Neuronal stem cell (in vitro differentiated cells): ENCODE measurements around the gene GPRC5C.

ENCODE experiments used
- DNase-seq: peaks from one replicate; pipeline ENCODE4 v3.0.0-alpha.2; 2013; ENCODE audit warnings: low spot score
- H2AFZ ChIP-seq: one replicate; pipeline ENCODE4 v1.6.1; 2013; ENCODE audit warnings: mild to moderate bottlenecking, low read length, inconsistent platforms
- H2AK5ac ChIP-seq: 2 replicates; pipeline ENCODE4 v1.6.1; 2013; ENCODE audit warnings: low read depth, mild to moderate bottlenecking, inconsistent platforms, low read length, moderate library complexity, mixed read lengths
- H2BK120ac ChIP-seq: 2 replicates; pipeline ENCODE4 v1.6.1; 2013; ENCODE audit warnings: low read depth, mild to moderate bottlenecking, inconsistent platforms, low read length, moderate library complexity, mixed read lengths
- H2BK12ac ChIP-seq: one replicate; pipeline ENCODE4 v1.6.1; 2013; ENCODE audit warnings: low read length, inconsistent platforms
- H2BK15ac ChIP-seq: 2 replicates; pipeline ENCODE4 v1.6.1; 2013; ENCODE audit warnings: mild to moderate bottlenecking, low read length, inconsistent platforms, mixed read lengths
- H2BK5ac ChIP-seq: one replicate; pipeline ENCODE4 v1.6.1; 2013; ENCODE audit warnings: inconsistent platforms, mild to moderate bottlenecking, low read length, moderate library complexity
- H3K14ac ChIP-seq: one replicate; pipeline ENCODE4 v1.6.1; 2013; ENCODE audit warnings: low read length, inconsistent platforms
- H3K18ac ChIP-seq: 2 replicates; pipeline ENCODE4 v1.6.1; 2013; ENCODE audit warnings: low read length, inconsistent platforms
- H3K23ac ChIP-seq: 2 replicates; pipeline ENCODE4 v1.6.1; 2013; ENCODE audit warnings: low read depth, mild to moderate bottlenecking, mixed read lengths, low read length, inconsistent platforms; ENCODE audit not compliant: poor library complexity
- H3K27ac ChIP-seq: replicated peaks from 3 replicates; pipeline ENCODE4 v1.5.1; 2013; ENCODE audit warnings: low read length, inconsistent platforms
- H3K27me3 ChIP-seq, 3 experiments: 2 replicates each; pipeline ENCODE4 v1.6.1; 2013; ENCODE audit warnings: low read length in 3 of 3, mild to moderate bottlenecking in 2 of 3, inconsistent platforms in 1 of 3, low read depth in 1 of 3, mixed read lengths in 1 of 3, moderate library complexity in 1 of 3; ENCODE audit not compliant: control insufficient read depth in 3 of 3, insufficient read depth in 3 of 3
- H3K36me3 ChIP-seq, 2 donors: replicated peaks in 1 of 2; 2 replicates each; pipeline ENCODE4 v1.6.1; 2013; ENCODE audit warnings: low read length in 2 of 2; ENCODE audit not compliant: control insufficient read depth in 2 of 2, insufficient read depth in 2 of 2
- H3K4ac ChIP-seq: 2 replicates; pipeline ENCODE4 v1.6.1; 2013; ENCODE audit warnings: inconsistent platforms, mild to moderate bottlenecking, low read length, moderate library complexity
- H3K4me1 ChIP-seq, 2 donors: 1 replicate in 1 of 2; 2 replicates in 1 of 2; pipeline ENCODE4 v1.6.1; 2013; ENCODE audit warnings: low read length in 2 of 2, low read depth in 1 of 2; ENCODE audit not compliant: control insufficient read depth in 2 of 2, insufficient read depth in 1 of 2
- H3K4me2 ChIP-seq: one replicate; pipeline ENCODE4 v1.6.1; 2013; ENCODE audit warnings: mild to moderate bottlenecking, low read length, inconsistent platforms; ENCODE audit not compliant: insufficient read depth, poor library complexity, severe bottlenecking
- H3K4me3 ChIP-seq, 2 donors: 2 replicates each; pipeline ENCODE4 v1.5.1; 2013; ENCODE audit warnings: low read length in 2 of 2, mild to moderate bottlenecking in 2 of 2, inconsistent platforms in 1 of 2, moderate library complexity in 1 of 2
- H3K79me1 ChIP-seq: one replicate; pipeline ENCODE4 v1.6.1; 2013; ENCODE audit warnings: low read depth, mild to moderate bottlenecking, inconsistent platforms, low read length, moderate library complexity
- H3K9ac ChIP-seq: one replicate; pipeline ENCODE4 v1.6.1; 2013; ENCODE audit warnings: mild to moderate bottlenecking, low read depth, low read length, inconsistent platforms; ENCODE audit not compliant: poor library complexity
- H3K9me3 ChIP-seq, 2 donors: replicated peaks in 1 of 2; 2 replicates each; pipeline versions ENCODE3 to v1.6.1; 2013; ENCODE audit warnings: low read length in 2 of 2, mild to moderate bottlenecking in 2 of 2, inconsistent platforms in 1 of 2, low read depth in 1 of 2, mixed read lengths in 1 of 2, moderate library complexity in 1 of 2; ENCODE audit not compliant: control insufficient read depth in 2 of 2, insufficient read depth in 1 of 2
- H4K8ac ChIP-seq: one replicate; pipeline ENCODE4 v1.6.1; 2013; ENCODE audit warnings: low read depth, mild to moderate bottlenecking, inconsistent platforms, low read length, moderate library complexity
- H4K91ac ChIP-seq: one replicate; pipeline ENCODE4 v1.6.1; 2013; ENCODE audit warnings: low read length, low read depth, mild to moderate bottlenecking, inconsistent platforms; ENCODE audit not compliant: poor library complexity
- WGBS, 2 donors: extraction: QIAGEN DNeasy Blood & Tissue Kit; methylation state at CpG; one replicate each; pipeline ENCODE4 v1.1.7; 2013; ENCODE audit warnings: missing lambda C conversion rate in 2 of 2, mixed read lengths in 1 of 2; ENCODE audit not compliant: insufficient read length in 2 of 2, insufficient replicate concordance in 1 of 2; ENCODE audit errors: extremely low coverage in 2 of 2; 5-methylcytosine and 5-hydroxymethylcytosine counted together

Gene GPRC5C

DNA sequence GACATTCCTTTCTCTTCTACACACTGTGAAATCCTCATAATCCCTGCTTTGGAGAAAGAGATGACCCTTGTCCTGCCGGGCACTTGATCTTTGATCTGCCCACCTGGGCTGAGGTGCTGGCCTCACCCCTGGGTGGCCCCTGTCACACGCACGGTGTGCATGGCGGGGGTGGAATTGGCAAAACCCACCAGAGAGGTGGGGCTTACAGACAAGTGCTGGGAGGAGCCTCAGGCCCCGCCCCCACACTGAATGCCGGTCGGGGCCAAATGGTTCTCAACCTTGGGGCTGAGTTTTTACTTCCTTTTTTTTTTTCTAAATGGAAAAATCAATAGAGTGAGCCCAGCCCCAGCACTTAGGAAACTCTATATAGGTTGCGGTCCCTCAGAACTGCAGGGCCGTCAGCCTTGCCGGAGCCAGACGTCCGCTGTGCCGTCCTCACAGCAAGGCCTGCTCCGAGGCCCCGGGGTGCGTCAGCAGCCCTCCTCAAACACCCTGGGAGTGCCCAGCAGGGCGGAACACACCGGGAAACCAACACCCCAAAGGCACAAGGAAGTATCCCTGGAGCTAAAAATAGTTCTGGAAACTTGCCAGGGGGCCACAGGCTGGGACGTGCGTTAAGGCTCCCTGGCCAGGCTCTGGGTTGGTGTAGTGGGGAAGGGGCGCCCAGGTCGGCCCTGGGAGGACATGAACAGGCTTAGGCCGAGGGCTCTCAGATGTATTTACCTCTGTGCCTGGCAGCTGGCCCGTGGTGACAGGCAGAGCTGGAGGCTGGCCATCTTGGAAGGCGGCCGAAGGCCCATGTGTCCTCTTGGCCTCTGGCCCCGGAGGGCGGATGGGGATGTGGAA is 11.0 kb downstream of the GPRC5C start:
- DNase-seq, result no peak
- Histone ChIP-seq H2AFZ (no peak overlapping the region), H4K8ac (no peak overlapping the region), H3K36me3 (peaks cover 0 to 21% of the 10 kb centered on the region in 2 donors), H3K27ac (no peak overlapping the region), H3K79me1 (peaks cover 2% of the 10 kb centered on the region), H3K9me3 (no peaks in the 10 kb centered on the region), H3K4me1 (peaks cover 6 to 17% of the 10 kb centered on the region in 2 donors), H3K4me3 (no peak overlapping the region), H3K14ac (peak overlapping the region; percentile 14), H3K4ac (no peak overlapping the region), H4K91ac (peak overlapping the region; percentile 9), H3K9ac (no peak overlapping the region), H2AK5ac (peak overlapping the region; percentile 30), H3K23ac (peak overlapping the region; percentile 10), H3K18ac (peak overlapping the region; percentile 83), H2BK12ac (no peak overlapping the region), H2BK5ac (peak overlapping the region; percentile 35), H3K27me3 (peaks cover 0 to 3% (median 0%) of the 10 kb centered on the region in 3 experiments), H3K4me2 (no peak overlapping the region), H2BK120ac (no peak overlapping the region), H2BK15ac (peak overlapping the region; percentile 93)
- no CpG with 5 or more reads among the region's 28 CpGs for WGBS, 2 donors

GRCh38 chr17:74443516-74444296 is 11.8 kb downstream of the GPRC5C start:
- WGBS, 2 donors, result no CpG with 5 or more reads among the region's 8 CpGs
- no peak overlapping the region for H3K4me3 ChIP-seq
- no peak overlapping the region for H3K27ac ChIP-seq

DNA sequence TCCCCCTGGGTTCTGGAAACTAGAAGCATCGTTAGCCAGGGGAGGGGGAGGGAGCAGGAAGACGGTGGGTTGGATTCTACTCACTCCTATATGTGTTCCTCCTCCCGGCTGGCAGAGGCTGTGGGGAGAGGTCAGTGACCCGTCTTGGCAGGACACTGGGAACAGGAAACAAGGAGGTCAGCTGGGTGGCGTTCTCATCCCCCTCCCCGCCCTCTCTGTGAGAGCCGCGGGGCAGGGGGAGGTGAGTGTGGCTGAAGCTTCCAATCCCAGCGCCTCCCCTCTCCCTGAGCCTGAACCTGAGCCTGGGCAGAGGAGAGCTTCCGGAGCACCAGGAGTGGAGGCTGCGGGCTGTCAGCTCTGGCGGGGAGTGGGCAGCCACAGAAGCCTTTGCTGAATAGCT is 12.5 kb downstream of the GPRC5C start:
- WGBS, 2 donors, result no CpG with 5 or more reads among the region's 12 CpGs
- H3K9ac ChIP-seq, result no peak overlapping the region
- no peak overlapping the region for H2BK5ac ChIP-seq
- no peak overlapping the region for H3K4me3 ChIP-seq
- no peaks in the 10 kb centered on the region for H3K9me3 ChIP-seq
- no peak overlapping the region for H4K91ac ChIP-seq
- H3K36me3 ChIP-seq, result peaks cover 0 to 21% of the 10 kb centered on the region in 2 donors
- H3K4me2 ChIP-seq, result no peak overlapping the region
- H3K4ac ChIP-seq, result no peak overlapping the region
- no peak overlapping the region for H4K8ac ChIP-seq
- peak overlapping the region; percentile 35 for H2AFZ ChIP-seq
- H3K79me1 ChIP-seq, result peaks cover 2% of the 10 kb centered on the region
- no peak overlapping the region for H3K27ac ChIP-seq
- H3K14ac ChIP-seq, result no peak overlapping the region
- peaks cover 0 to 3% (median 0%) of the 10 kb centered on the region in 3 experiments for H3K27me3 ChIP-seq
- H3K18ac ChIP-seq, result no peak overlapping the region
- H2BK120ac ChIP-seq, result no peak overlapping the region
- no peak overlapping the region for H2AK5ac ChIP-seq
- H2BK12ac ChIP-seq, result no peak overlapping the region
- no peak for DNase-seq
- no peak overlapping the region for H2BK15ac ChIP-seq
- H3K4me1 ChIP-seq, result peaks cover 6 to 17% of the 10 kb centered on the region in 2 donors
- H3K23ac ChIP-seq, result no peak overlapping the region

More at GRCh38 chr17:74443516-74444296, 11.8 kb downstream of the GPRC5C start:
- Histone ChIP-seq H2AFZ (no peak overlapping the region), H3K79me1 (peaks cover 2% of the 10 kb centered on the region), H2BK5ac (no peak overlapping the region), H3K4me1 (peaks cover 6 to 17% of the 10 kb centered on the region in 2 donors), H3K4me2 (no peak overlapping the region), H3K9ac (no peak overlapping the region), H2BK15ac (peak overlapping the region; percentile 93), H2BK12ac (no peak overlapping the region), H3K18ac (peak overlapping the region; percentile 83), H2BK120ac (no peak overlapping the region), H2AK5ac (peak overlapping the region; percentile 30), H4K8ac (no peak overlapping the region), H3K23ac (no peak overlapping the region), H3K4ac (no peak overlapping the region), H3K14ac (peak overlapping the region; percentile 14), H3K9me3 (no peaks in the 10 kb centered on the region), H3K36me3 (peaks cover 0 to 21% of the 10 kb centered on the region in 2 donors), H3K27me3 (peaks cover 0 to 3% (median 0%) of the 10 kb centered on the region in 3 experiments), H4K91ac (peak overlapping the region; percentile 9)
- DNase-seq, result no peak

DNA sequence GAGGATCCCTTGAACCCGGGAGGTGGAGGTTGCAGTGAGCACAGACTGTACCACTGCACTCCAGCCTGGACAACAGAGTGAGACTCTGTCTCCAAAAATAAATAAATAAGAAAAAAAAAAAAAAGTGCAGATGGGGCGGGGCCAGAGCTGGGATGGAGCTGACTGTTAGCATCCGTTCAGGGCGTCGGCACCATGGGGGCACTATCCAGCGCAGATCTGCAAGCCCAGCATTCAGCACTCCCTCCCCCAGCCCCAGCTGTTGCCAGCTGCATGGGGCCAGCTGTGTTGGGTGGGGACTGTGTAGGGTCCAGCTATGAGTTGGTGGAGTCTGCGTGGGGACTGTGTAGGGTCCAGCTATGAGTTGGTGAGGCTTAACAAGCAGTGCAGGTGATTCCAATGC is 13.3 kb downstream of the GPRC5C start:
- no peak overlapping the region for H4K91ac ChIP-seq
- peak overlapping the region; percentile 67 for H3K18ac ChIP-seq
- no peak overlapping the region for H4K8ac ChIP-seq
- DNase-seq, result no peak
- WGBS, 2 donors, result no CpG with 5 or more reads among the region's 7 CpGs
- H2BK15ac ChIP-seq, result no peak overlapping the region
- H2BK5ac ChIP-seq, result no peak overlapping the region
- H3K4ac ChIP-seq, result no peak overlapping the region
- peaks cover 0 to 3% (median 0%) of the 10 kb centered on the region in 3 experiments for H3K27me3 ChIP-seq
- H3K9ac ChIP-seq, result no peak overlapping the region
- no peak overlapping the region for H2AFZ ChIP-seq
- H3K4me3 ChIP-seq, result no peak overlapping the region
- no peak overlapping the region for H2AK5ac ChIP-seq
- H3K9me3 ChIP-seq, result no peaks in the 10 kb centered on the region
- no peak overlapping the region for H3K14ac ChIP-seq
- no peak overlapping the region for H2BK120ac ChIP-seq
- no peak overlapping the region for H3K23ac ChIP-seq
- H3K27ac ChIP-seq, result no peak overlapping the region
- peaks cover 6 to 17% of the 10 kb centered on the region in 2 donors for H3K4me1 ChIP-seq
- no peak overlapping the region for H2BK12ac ChIP-seq
- peaks cover 0 to 17% of the 10 kb centered on the region in 2 donors for H3K36me3 ChIP-seq
- H3K79me1 ChIP-seq, result peaks cover 2% of the 10 kb centered on the region
- H3K4me2 ChIP-seq, result no peak overlapping the region
